Measurements from ENCODE around the gene MRFAP1.
A peak's percentile ranks its signal among the peaks of the same experiment; 100 is the strongest.

The MRFAP1 gene

GRCh38 chr4:6607368-6608055 is 33.0 kb upstream of the MRFAP1 start:
- Mint-ChIP-seq H3K36me3 (ENCODE audit: low read depth) (peaks cover 61% of the 10 kb centered on the region), H3K4me1 (no peaks in the 10 kb centered on the region), H3K27me3 (ENCODE audit: low read depth, poor library complexity) (peaks cover 4% of the 10 kb centered on the region), H3K4me3 (no peak overlapping the region), H3K9me3 (peaks cover 23% of the 10 kb centered on the region), H3K27ac (no peak overlapping the region)
- no peak for TF ChIP-seq CTCF (IDR thresholded peaks at IDR 0.05)
- no peak for DNase-seq

- peaks cover 4% of the 10 kb centered on the region for H3K27me3 Mint-ChIP-seq (ENCODE audit: low read depth, poor library complexity)
- peaks cover 55% of the 10 kb centered on the region for H3K36me3 Mint-ChIP-seq (ENCODE audit: low read depth)
- no peak overlapping the region for H3K27ac Mint-ChIP-seq
- DNase-seq = peak; percentile 25
- H3K4me1 Mint-ChIP-seq = no peaks in the 10 kb centered on the region
- no peak for TF ChIP-seq CTCF (IDR thresholded peaks at IDR 0.05)
- peaks cover 18% of the 10 kb centered on the region for H3K9me3 Mint-ChIP-seq
- H3K4me3 Mint-ChIP-seq = no peak overlapping the region
These were observed 31.6 kb upstream of the MRFAP1 start for GRCh38 chr4:6608758-6609414.

GRCh38 chr4:6609415-6610079 is 30.9 kb upstream of the MRFAP1 start:
- peaks cover 4% of the 10 kb centered on the region for H3K27me3 Mint-ChIP-seq (ENCODE audit: low read depth, poor library complexity)
- no peak for DNase-seq
- peaks cover 13% of the 10 kb centered on the region for H3K9me3 Mint-ChIP-seq
- H3K4me3 Mint-ChIP-seq = no peak overlapping the region
- no peak for TF ChIP-seq CTCF (IDR thresholded peaks at IDR 0.05)
- H3K36me3 Mint-ChIP-seq (ENCODE audit: low read depth) = peaks cover 48% of the 10 kb centered on the region
- H3K27ac Mint-ChIP-seq = no peak overlapping the region
- no peaks in the 10 kb centered on the region for H3K4me1 Mint-ChIP-seq

GRCh38 chr4:6610856-6611430 is 29.5 kb upstream of the MRFAP1 start:
- H3K9me3 Mint-ChIP-seq = peaks cover under 1% of the 10 kb centered on the region
- no peak overlapping the region for H3K4me3 Mint-ChIP-seq
- peaks cover 35% of the 10 kb centered on the region for H3K36me3 Mint-ChIP-seq (ENCODE audit: low read depth)
- H3K27ac Mint-ChIP-seq = no peak overlapping the region
- DNase-seq = no peak
- no peak for TF ChIP-seq CTCF (IDR thresholded peaks at IDR 0.05)
- no peaks in the 10 kb centered on the region for H3K4me1 Mint-ChIP-seq
- no peaks in the 10 kb centered on the region for H3K27me3 Mint-ChIP-seq (ENCODE audit: low read depth, poor library complexity)

- Mint-ChIP-seq H3K9me3 (no peaks in the 10 kb centered on the region), H3K4me3 (no peak overlapping the region), H3K36me3 (ENCODE audit: low read depth) (peaks cover 30% of the 10 kb centered on the region), H3K27ac (no peak overlapping the region), H3K27me3 (ENCODE audit: low read depth, poor library complexity) (no peaks in the 10 kb centered on the region), H3K4me1 (no peaks in the 10 kb centered on the region)
- DNase-seq = no peak
- TF ChIP-seq CTCF (IDR thresholded peaks at IDR 0.05) = no peak
These were observed 27.4 kb upstream of the MRFAP1 start for GRCh38 chr4:6612961-6613675.

Measured in nephron progenitor cell (in vitro differentiated cells).